ENCODE measurements around the gene CFAP65. TPM values are rescaled to one million over a fixed set of nuclear protein-coding genes. Genes with fewer than 3 reads are reported as not detected.
A peak's percentile ranks its signal among the peaks of the same experiment; 100 is the strongest.

Gene CFAP65
- total and polyA plus RNA-seq, 2 of the 13 experiments (the other 11 are each of a cell fraction or from before 2014, with no cell fraction given): 0.05 TPM; not detected in 1

GRCh38 chr2:218962859-218963492 lies 78.3 kb downstream of the CFAP65 start (continued):
- TF ChIP-seq, protein P1, sequence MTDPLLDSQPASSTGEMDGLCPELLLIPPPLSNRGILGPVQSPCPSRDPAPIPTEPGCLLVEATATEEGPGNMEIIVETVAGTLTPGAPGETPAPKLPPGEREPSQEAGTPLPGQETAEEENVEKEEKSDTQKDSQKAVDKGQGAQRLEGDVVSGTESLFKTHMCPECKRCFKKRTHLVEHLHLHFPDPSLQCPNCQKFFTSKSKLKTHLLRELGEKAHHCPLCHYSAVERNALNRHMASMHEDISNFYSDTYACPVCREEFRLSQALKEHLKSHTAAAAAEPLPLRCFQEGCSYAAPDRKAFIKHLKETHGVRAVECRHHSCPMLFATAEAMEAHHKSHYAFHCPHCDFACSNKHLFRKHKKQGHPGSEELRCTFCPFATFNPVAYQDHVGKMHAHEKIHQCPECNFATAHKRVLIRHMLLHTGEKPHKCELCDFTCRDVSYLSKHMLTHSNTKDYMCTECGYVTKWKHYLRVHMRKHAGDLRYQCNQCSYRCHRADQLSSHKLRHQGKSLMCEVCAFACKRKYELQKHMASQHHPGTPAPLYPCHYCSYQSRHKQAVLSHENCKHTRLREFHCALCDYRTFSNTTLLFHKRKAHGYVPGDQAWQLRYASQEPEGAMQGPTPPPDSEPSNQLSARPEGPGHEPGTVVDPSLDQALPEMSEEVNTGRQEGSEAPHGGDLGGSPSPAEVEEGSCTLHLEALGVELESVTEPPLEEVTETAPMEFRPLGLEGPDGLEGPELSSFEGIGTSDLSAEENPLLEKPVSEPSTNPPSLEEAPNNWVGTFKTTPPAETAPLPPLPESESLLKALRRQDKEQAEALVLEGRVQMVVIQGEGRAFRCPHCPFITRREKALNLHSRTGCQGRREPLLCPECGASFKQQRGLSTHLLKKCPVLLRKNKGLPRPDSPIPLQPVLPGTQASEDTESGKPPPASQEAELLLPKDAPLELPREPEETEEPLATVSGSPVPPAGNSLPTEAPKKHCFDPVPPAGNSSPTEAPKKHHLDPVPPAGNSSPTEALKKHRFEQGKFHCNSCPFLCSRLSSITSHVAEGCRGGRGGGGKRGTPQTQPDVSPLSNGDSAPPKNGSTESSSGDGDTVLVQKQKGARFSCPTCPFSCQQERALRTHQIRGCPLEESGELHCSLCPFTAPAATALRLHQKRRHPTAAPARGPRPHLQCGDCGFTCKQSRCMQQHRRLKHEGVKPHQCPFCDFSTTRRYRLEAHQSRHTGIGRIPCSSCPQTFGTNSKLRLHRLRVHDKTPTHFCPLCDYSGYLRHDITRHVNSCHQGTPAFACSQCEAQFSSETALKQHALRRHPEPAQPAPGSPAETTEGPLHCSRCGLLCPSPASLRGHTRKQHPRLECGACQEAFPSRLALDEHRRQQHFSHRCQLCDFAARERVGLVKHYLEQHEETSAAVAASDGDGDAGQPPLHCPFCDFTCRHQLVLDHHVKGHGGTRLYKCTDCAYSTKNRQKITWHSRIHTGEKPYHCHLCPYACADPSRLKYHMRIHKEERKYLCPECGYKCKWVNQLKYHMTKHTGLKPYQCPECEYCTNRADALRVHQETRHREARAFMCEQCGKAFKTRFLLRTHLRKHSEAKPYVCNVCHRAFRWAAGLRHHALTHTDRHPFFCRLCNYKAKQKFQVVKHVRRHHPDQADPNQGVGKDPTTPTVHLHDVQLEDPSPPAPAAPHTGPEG (CRISPR knock-in tag; IDR thresholded peaks at IDR 0.05): peak; percentile 92
- TF ChIP-seq ARNTL (CRISPR knock-in tag; IDR thresholded peaks at IDR 0.05): 0 out of 2 replicates have a peak, but pooled peaks have one; percentile 61
- TF ChIP-seq ZSCAN25 (CRISPR knock-in tag; IDR thresholded peaks at IDR 0.05): peak; percentile 57; the same call in 1 of the 2 replicates
- peak; percentile 70 for TF ChIP-seq ZBTB37 (CRISPR knock-in tag; IDR thresholded peaks at IDR 0.05)
- peak; percentile 66 for TF ChIP-seq ZNF687 (CRISPR knock-in tag; IDR thresholded peaks at IDR 0.05)
- no peak for TF ChIP-seq ZNF468 (CRISPR knock-in tag; IDR thresholded peaks at IDR 0.05)
- no peak for TF ChIP-seq FOXJ3 (CRISPR knock-in tag; IDR thresholded peaks at IDR 0.05; ENCODE audit: borderline replicate concordance)
- no peak for TF ChIP-seq USF2 (IDR thresholded peaks at IDR 0.05; ENCODE audit: low read depth, low read length)
- TF ChIP-seq USF2 (CRISPR knock-in tag; IDR thresholded peaks at IDR 0.05; ENCODE audit: borderline replicate concordance): no peak
- TF ChIP-seq ZNF253 (CRISPR knock-in tag; IDR thresholded peaks at IDR 0.05; ENCODE audit: borderline replicate concordance): peak; percentile 83; the same call in 1 of the 2 replicates
- TF ChIP-seq ZNF670 (CRISPR knock-in tag; IDR thresholded peaks at IDR 0.05; ENCODE audit: borderline replicate concordance): no peak
- peak; percentile 63 for TF ChIP-seq FOXP4 (CRISPR knock-in tag; IDR thresholded peaks at IDR 0.05)

Measured in HepG2 (cell line).